ENCODE results near the gene RBM28.

GRCh38 chr7:128364166-128364870 is 20.6 kb upstream of the RBM28 start:
- TF ChIP-seq TAF1 (IDR thresholded peaks at IDR 0.05; ENCODE audit: borderline replicate concordance, insufficient read depth, low read length) (no peak), POLR2AphosphoS5 (IDR thresholded peaks at IDR 0.05; ENCODE audit: low read depth, low read length) (no peak), REST (IDR thresholded peaks at IDR 0.05; ENCODE audit: insufficient read depth in 1 of 2, low read depth in 2 of 2, low read length in 2 of 2) (no peak), SIN3A (IDR thresholded peaks at IDR 0.05; ENCODE audit: borderline replicate concordance, insufficient read depth, low read length) (no peak)
